ENCODE data around the gene PPP6R2. TPM values are rescaled to one million over a fixed set of nuclear protein-coding genes. Genes with fewer than 3 reads are reported as not detected.

PPP6R2 gene
- total RNA-seq, 1 experiment from 2014 or later: 42.6 TPM

DNA sequence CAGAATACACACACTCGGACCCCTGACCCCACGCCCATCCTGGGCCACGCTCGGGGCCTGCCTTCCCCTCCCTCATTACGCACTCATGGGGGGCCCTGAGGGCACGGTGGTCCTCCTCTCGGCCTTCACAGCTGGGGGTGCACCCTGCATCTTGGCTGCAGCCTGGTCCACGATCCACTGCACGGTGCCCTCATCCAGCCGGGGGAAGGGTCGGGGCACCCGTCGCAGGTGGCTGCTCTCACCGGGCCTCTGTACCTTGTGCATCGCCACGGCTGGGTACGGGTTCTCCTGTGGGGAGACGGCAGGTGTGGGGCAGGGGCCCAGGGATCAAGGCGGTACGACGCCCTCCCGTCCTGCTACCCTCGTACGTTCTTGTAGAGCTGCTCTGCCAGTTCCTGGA, 121.3 kb downstream of the PPP6R2 start:
- Histone ChIP-seq H3K56ac (ENCODE audit: insufficient read length, low read depth, low read length) (no peak overlapping the region), H3K27ac (ENCODE audit: insufficient read length, low read depth, low read length) (no peak overlapping the region), H4K20me1 (ENCODE audit: control insufficient read depth, insufficient read depth, insufficient read length) (no peaks in the 10 kb centered on the region), H3K23me2 (ENCODE audit: insufficient read length, low read depth, low read length, poor library complexity, severe bottlenecking) (no peaks in the 10 kb centered on the region), H2BK120ac (ENCODE audit: low read depth, low read length, poor library complexity, severe bottlenecking) (no peak overlapping the region), H2BK5ac (ENCODE audit: insufficient read length, low read length) (no peak overlapping the region), H3T11ph (ENCODE audit: low read length) (no peak overlapping the region), H3K23ac (ENCODE audit: insufficient read length, low read depth, low read length) (no peak overlapping the region), H3K4me1 (ENCODE audit: insufficient read depth, low read length) (no peaks in the 10 kb centered on the region), H4K5ac (ENCODE audit: insufficient read length, low read depth, low read length) (no peak overlapping the region), H3K79me1 (ENCODE audit: insufficient read depth, low read depth, low read length, poor library complexity, severe bottlenecking) (peaks cover 6% of the 10 kb centered on the region), H3K9ac (ENCODE audit: extremely low read depth, insufficient read length, low read length) (no peak overlapping the region), H3K27me3 (ENCODE audit: insufficient read depth, low read length) (no peaks in the 10 kb centered on the region), H3K4ac (ENCODE audit: low read depth, low read length) (no peak overlapping the region), H2BK12ac (ENCODE audit: insufficient read length, low read depth, low read length) (no peak overlapping the region), H3K4me2 (ENCODE audit: insufficient read depth, insufficient read length, low read length) (no peak overlapping the region), H4K91ac (ENCODE audit: insufficient read length, low read depth, low read length) (no peak overlapping the region), H2AK5ac (ENCODE audit: insufficient read length, low read length) (no peak overlapping the region), H2AFZ (ENCODE audit: low read length) (no peak overlapping the region), H3K18ac (ENCODE audit: insufficient read length, low read depth, low read length) (no peak overlapping the region), H3K79me2 (ENCODE audit: insufficient read depth, low read length) (no peaks in the 10 kb centered on the region), H3K14ac (ENCODE audit: insufficient read depth, low read length) (no peak overlapping the region), H3K9me3 (ENCODE audit: control insufficient read depth, low read depth, low read length) (no peaks in the 10 kb centered on the region), H2BK20ac (ENCODE audit: low read depth, low read length, poor library complexity, severe bottlenecking) (no peak overlapping the region), H4K8ac (replicated peaks; ENCODE audit: insufficient read length, low read depth, low read length) (no peak overlapping the region), H2BK15ac (ENCODE audit: low read depth, low read length) (no peak overlapping the region)
- Mint-ChIP-seq H3K27me3 (ENCODE audit: low read depth) (no peaks in the 10 kb centered on the region), H3K4me1 (peaks cover 0 to under 1% of the 10 kb centered on the region in 2 experiments; a peak in 1 of 4 replicates), H3K36me3 (ENCODE audit: insufficient read depth in 1 of 3, low read depth in 3 of 3) (peaks cover 23 to 74% (median 65%) of the 10 kb centered on the region in 3 experiments), H3K27ac (no peak overlapping the region), H3K4me3 (no peak overlapping the region), H3K9me3 (no peaks in the 10 kb centered on the region)
- TF ChIP-seq, protein P1, sequence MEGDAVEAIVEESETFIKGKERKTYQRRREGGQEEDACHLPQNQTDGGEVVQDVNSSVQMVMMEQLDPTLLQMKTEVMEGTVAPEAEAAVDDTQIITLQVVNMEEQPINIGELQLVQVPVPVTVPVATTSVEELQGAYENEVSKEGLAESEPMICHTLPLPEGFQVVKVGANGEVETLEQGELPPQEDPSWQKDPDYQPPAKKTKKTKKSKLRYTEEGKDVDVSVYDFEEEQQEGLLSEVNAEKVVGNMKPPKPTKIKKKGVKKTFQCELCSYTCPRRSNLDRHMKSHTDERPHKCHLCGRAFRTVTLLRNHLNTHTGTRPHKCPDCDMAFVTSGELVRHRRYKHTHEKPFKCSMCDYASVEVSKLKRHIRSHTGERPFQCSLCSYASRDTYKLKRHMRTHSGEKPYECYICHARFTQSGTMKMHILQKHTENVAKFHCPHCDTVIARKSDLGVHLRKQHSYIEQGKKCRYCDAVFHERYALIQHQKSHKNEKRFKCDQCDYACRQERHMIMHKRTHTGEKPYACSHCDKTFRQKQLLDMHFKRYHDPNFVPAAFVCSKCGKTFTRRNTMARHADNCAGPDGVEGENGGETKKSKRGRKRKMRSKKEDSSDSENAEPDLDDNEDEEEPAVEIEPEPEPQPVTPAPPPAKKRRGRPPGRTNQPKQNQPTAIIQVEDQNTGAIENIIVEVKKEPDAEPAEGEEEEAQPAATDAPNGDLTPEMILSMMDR (conservative IDR thresholded peaks at IDR 0.05): no peak
- DNase-seq: no peak
- no CpG with 5 or more reads among the region's 24 CpGs for WGBS (ENCODE audit: extremely low coverage, insufficient read length, low lambda C conversion rate)

Measured in H9 (cell line).